Uterus (tissue), 4 donors: ENCODE data around the gene SYNGR2. TPM values are rescaled to one million over a fixed set of nuclear protein-coding genes. Genes with fewer than 3 reads are reported as not detected.

Experiments used
- DNase-seq, 2 donors: peaks; one replicate each; pipeline ENCODE4 v3.0.0-alpha.2; 2019 to 2020
- H3K27ac ChIP-seq, 2 donors: fragments of 200-600 bp; sonication (generic); 1 replicate in 1 of 2; 2 replicates in 1 of 2; pipeline ENCODE4 v1.5.1; 2016 to 2018
- H3K27me3 ChIP-seq, 2 donors: fragments of 200-600 bp; sonication (generic); one replicate each; pipeline ENCODE4 v1.5.1; 2018 to 2019; ENCODE audit warnings: control low read depth in 1 of 2
- H3K36me3 ChIP-seq, 2 donors: fragments of 200-600 bp; sonication (generic); one replicate each; pipeline ENCODE4 v1.5.1; 2019; ENCODE audit warnings: control low read depth in 1 of 2
- H3K4me1 ChIP-seq, 2 donors: fragments of 200-600 bp; sonication (generic); one replicate each; pipeline ENCODE4 v1.5.1; 2018 to 2019; ENCODE audit warnings: control low read depth in 1 of 2
- H3K4me3 ChIP-seq, 2 donors: fragments of 200-600 bp; sonication (generic); 1 replicate in 1 of 2; 2 replicates in 1 of 2; pipeline ENCODE4 v1.5.1; 2018 to 2019; ENCODE audit warnings: mild to moderate bottlenecking in 1 of 2
- H3K9me3 ChIP-seq, 2 donors: fragments of 200-600 bp; sonication (generic); one replicate each; pipeline ENCODE4 v1.5.1; 2019; ENCODE audit warnings: control low read depth in 1 of 2
- CTCF ChIP-seq, 4 experiments: fragments of 200-600 bp in 2 of 4; fragments of 450-650 bp in 2 of 4; sonication (generic) in 2 of 4; IDR thresholded peaks; one replicate each; pipeline ENCODE4 v1.5.1; 2016 to 2019; ENCODE audit warnings: antibody characterized with exemption in 4 of 4, mild to moderate bottlenecking in 2 of 4, moderate library complexity in 1 of 4
- POLR2A ChIP-seq, 2 donors: fragments of 450-650 bp; IDR thresholded peaks; one replicate each; pipeline ENCODE4 v1.6.1; 2016; ENCODE audit warnings: antibody characterized with exemption in 2 of 2, mild to moderate bottlenecking in 1 of 2, moderate library complexity in 1 of 2
- intact Hi-C: fragments of 100-400 bp; cut with DNase I; formaldehyde crosslinking; loops from one replicate; pipeline ENCODE4 v1.15.1; 2023; ENCODE audit warnings: low total_unique reads
- small RNA-seq: library from RNA; depleted of rRNA; stranded (forward); fragments of <200 nt; gene quantifications from one replicate; pipeline ENCODE3, GENCODE V24; 2016
- total RNA-seq, 4 donors: library from RNA; depleted of rRNA in 3 of 4; stranded (reverse); fragments of >200 nt in 3 of 4; gene quantifications; one replicate each; pipeline versions ENCODE4 v1.1.0 to v1.2.4, GENCODE V29; 2014 to 2023
- donor health status: DM: yes; HTN: yes; CAD: no.

The SYNGR2 gene
- total RNA-seq, 4 donors from 2014 or later, result 16.7 to 83.2 (median 49.1) TPM

DNA sequence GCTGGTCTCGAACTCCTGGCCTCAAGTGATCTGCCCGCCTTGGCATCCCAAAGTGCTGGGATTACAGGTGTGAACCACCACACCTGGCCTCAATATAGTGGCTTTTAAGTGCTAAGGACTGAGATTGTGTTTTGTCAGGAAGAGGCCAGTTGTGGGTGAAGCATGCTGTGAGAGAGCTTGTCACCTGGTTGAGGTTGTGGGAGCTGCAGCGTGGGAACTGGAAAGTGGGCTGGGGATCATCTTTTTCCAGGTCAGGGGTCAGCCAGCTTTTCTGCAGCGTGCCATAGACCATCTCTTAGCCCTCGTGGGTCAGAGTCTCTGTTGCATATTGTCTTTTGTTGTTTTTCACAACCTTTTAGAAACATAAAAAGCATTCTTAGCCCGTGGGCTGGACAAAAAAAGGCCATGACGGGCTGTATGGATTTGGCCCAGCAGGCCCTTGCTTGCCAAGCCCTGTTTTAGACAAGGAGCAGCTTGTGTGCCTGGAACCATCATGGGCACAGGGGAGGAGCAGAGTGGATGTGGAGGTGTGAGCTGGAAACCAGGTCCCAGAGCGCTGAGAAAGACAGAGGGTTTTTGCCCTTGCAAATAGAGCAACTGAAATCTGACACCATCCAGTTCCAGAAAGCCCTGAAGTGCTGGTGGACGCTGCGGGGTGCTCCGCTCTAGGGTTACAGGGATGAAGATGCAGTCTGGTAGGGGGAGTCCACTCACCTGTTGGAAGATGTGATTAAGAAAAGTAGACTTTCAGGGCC is 51.2 kb downstream of the SYNGR2 start:
- H3K4me1 ChIP-seq, result no peaks in the 10 kb centered on the region
- no peaks in the 10 kb centered on the region for H3K27me3 ChIP-seq
- H3K27ac ChIP-seq, result no peak overlapping the region
- H3K9me3 ChIP-seq, result no peaks in the 10 kb centered on the region
- no peak overlapping the region for H3K4me3 ChIP-seq
- no peak for TF ChIP-seq CTCF (IDR thresholded peaks at IDR 0.05)
- no peak for TF ChIP-seq POLR2A (IDR thresholded peaks at IDR 0.05)
- intact Hi-C loops, result no loop called here
- no peaks in the 10 kb centered on the region for H3K36me3 ChIP-seq
- no peak for DNase-seq

Small RNA genes lying within 50 kb of the gene (small RNA-seq; reads per million reads assigned to genes)
- gene AC087645.1, result not detected

Other genes with a start within 250 kb of the SYNGR2 start
- gene TNRC6C, start 209.9 kb upstream of the SYNGR2 start, total RNA-seq, result 10 to 100 TPM in 2 of 4 donors, 1 to 10 TPM in 2; 4.6 to 68.0 (median 11.8) TPM
- gene TMC6, start 39.8 kb upstream of the SYNGR2 start, total RNA-seq, result 10 to 100 TPM in 3 of 4 donors, 1 to 10 TPM in 1; 8.2 to 56.1 (median 16.1) TPM
- gene TMC8, start 37.8 kb upstream of the SYNGR2 start, total RNA-seq, result 10 to 100 TPM in 1 of 4 donors, 1 to 10 TPM in 2, under 1 TPM in 1; 0.51 to 20.1 (median 3.1) TPM
- under 1 TPM in 1 of 4 donors, not detected in 3; 0.62 TPM for gene C17orf99, start 22.2 kb upstream of the SYNGR2 start, total RNA-seq
- 10 to 100 TPM in 1 of 4 donors, 1 to 10 TPM in 1, not detected in 2; 1.4 to 40.8 TPM for gene TK1, start 18.5 kb downstream of the SYNGR2 start, total RNA-seq
- 10 to 100 TPM; 21.2 to 38.4 (median 23.7) TPM for gene AFMID, start 18.8 kb downstream of the SYNGR2 start, total RNA-seq
- gene BIRC5, start 45.7 kb downstream of the SYNGR2 start, total RNA-seq, result 10 to 100 TPM in 2 of 4 donors, not detected in 2; 26.3 to 29.7 TPM
- gene TMEM235, start 63.0 kb downstream of the SYNGR2 start, total RNA-seq, result not detected
- gene SOCS3, start 191.5 kb downstream of the SYNGR2 start, total RNA-seq, result 100 to 1,000 TPM in 1 of 4 donors, 10 to 100 TPM in 3; 20.9 to 101 (median 39.5) TPM
- 10 to 100 TPM; 12.9 to 75.4 (median 63.1) TPM for gene PGS1, start 210.1 kb downstream of the SYNGR2 start, total RNA-seq